ENCODE data around the gene ACVR1C.

The ACVR1C gene

DNA sequence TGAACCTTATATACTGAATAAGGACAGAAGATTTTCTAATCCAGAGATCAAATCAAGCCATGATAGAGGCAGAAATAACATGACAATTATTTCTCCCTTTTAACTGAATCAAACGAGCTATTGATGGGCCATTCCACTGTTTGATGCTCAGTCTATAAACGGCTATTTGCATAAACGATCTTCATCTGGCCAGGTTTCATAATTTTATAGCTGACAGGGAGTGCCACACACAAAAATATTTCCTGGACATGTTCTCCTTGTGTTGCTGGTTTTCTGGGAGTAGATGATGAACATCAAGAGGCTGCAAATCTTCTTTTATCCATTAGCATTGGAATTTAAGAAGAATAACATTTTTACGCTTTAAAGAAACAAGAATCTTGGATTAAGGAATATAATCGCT, 63.1 kb downstream of the ACVR1C start:
- H3K4me2 ChIP-seq (ENCODE audit: low read depth, low read length, poor library complexity, severe bottlenecking): no peak overlapping the region
- no peak overlapping the region for H2AFZ ChIP-seq (ENCODE audit: low read length)
- no peak overlapping the region for H3K9ac ChIP-seq (ENCODE audit: low read depth, low read length, poor library complexity, severe bottlenecking)
- no peaks in the 10 kb centered on the region for H3K36me3 ChIP-seq (ENCODE audit: insufficient read depth, low read length)
- no peaks in the 10 kb centered on the region for H3K9me3 ChIP-seq (ENCODE audit: insufficient read depth, low read depth, low read length)
- no peaks in the 10 kb centered on the region for H3K9me2 ChIP-seq (replicated peaks; ENCODE audit: low read depth, low read length)
- H3F3A ChIP-seq (ENCODE audit: low read depth): no peaks in the 10 kb centered on the region
- no peaks in the 10 kb centered on the region for H3K79me2 ChIP-seq (ENCODE audit: insufficient read depth, low read length)
- H4K20me1 ChIP-seq (ENCODE audit: insufficient read depth, low read length, poor library complexity, severe bottlenecking): no peaks in the 10 kb centered on the region
- no peaks in the 10 kb centered on the region for H3K27me3 ChIP-seq (ENCODE audit: insufficient read depth, low read length, poor library complexity, severe bottlenecking)
- H3K4me1 ChIP-seq (ENCODE audit: insufficient read depth, low read length, poor library complexity, severe bottlenecking): no peaks in the 10 kb centered on the region
- TF ChIP-seq, protein P1, sequence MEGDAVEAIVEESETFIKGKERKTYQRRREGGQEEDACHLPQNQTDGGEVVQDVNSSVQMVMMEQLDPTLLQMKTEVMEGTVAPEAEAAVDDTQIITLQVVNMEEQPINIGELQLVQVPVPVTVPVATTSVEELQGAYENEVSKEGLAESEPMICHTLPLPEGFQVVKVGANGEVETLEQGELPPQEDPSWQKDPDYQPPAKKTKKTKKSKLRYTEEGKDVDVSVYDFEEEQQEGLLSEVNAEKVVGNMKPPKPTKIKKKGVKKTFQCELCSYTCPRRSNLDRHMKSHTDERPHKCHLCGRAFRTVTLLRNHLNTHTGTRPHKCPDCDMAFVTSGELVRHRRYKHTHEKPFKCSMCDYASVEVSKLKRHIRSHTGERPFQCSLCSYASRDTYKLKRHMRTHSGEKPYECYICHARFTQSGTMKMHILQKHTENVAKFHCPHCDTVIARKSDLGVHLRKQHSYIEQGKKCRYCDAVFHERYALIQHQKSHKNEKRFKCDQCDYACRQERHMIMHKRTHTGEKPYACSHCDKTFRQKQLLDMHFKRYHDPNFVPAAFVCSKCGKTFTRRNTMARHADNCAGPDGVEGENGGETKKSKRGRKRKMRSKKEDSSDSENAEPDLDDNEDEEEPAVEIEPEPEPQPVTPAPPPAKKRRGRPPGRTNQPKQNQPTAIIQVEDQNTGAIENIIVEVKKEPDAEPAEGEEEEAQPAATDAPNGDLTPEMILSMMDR (conservative IDR thresholded peaks at IDR 0.05; ENCODE audit: low read length): no peak
- no peak for TF ChIP-seq EZH2phosphoT487 (IDR thresholded peaks at IDR 0.05; ENCODE audit: borderline replicate concordance)
- H3K4me3 ChIP-seq (ENCODE audit: low read length, poor library complexity, severe bottlenecking): no peak overlapping the region

DNA sequence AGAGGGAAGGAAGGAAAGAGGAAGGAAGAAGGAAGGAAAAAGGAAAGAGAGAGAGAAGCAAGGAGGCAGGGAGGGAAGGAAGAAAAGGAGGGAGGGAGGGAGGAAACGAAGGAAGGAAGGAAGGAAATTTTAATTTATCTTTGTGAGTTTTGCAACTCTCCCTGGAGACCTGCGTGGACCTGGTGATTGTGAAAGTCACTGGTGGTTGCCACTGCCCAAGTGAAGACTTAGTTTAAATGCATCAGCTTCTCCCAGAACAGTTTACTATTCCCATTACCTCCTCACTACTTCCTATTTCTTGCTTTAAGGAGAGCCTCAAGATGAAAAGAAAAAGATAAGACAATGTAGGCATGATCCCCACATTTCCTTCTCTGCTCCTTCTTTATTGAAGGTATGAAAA, 68.8 kb downstream of the ACVR1C start:
- H3K9ac ChIP-seq (ENCODE audit: low read depth, low read length, poor library complexity, severe bottlenecking): no peak overlapping the region
- no peaks in the 10 kb centered on the region for H3K4me1 ChIP-seq (ENCODE audit: insufficient read depth, low read length, poor library complexity, severe bottlenecking)
- no peaks in the 10 kb centered on the region for H3K27me3 ChIP-seq (ENCODE audit: insufficient read depth, low read length, poor library complexity, severe bottlenecking)
- H3K4me3 ChIP-seq (ENCODE audit: low read length, poor library complexity, severe bottlenecking): no peak overlapping the region
- no peaks in the 10 kb centered on the region for H3K9me3 ChIP-seq (ENCODE audit: insufficient read depth, low read depth, low read length)
- TF ChIP-seq, protein P1 (conservative IDR thresholded peaks at IDR 0.05; ENCODE audit: low read length): no peak
- no peak for TF ChIP-seq EZH2phosphoT487 (IDR thresholded peaks at IDR 0.05; ENCODE audit: borderline replicate concordance)
- H3K4me2 ChIP-seq (ENCODE audit: low read depth, low read length, poor library complexity, severe bottlenecking): no peak overlapping the region
- H4K20me1 ChIP-seq (ENCODE audit: insufficient read depth, low read length, poor library complexity, severe bottlenecking): no peaks in the 10 kb centered on the region
- H3K36me3 ChIP-seq (ENCODE audit: insufficient read depth, low read length): no peaks in the 10 kb centered on the region
- H3K79me2 ChIP-seq (ENCODE audit: insufficient read depth, low read length): no peaks in the 10 kb centered on the region
- H3K9me2 ChIP-seq (replicated peaks; ENCODE audit: low read depth, low read length): no peaks in the 10 kb centered on the region
- no peak overlapping the region for H2AFZ ChIP-seq (ENCODE audit: low read length)
- no peaks in the 10 kb centered on the region for H3F3A ChIP-seq (ENCODE audit: low read depth)

GRCh38 chr2:157559461-157559860, 69.2 kb downstream of the ACVR1C start:
- no peaks in the 10 kb centered on the region for H3K27me3 ChIP-seq (ENCODE audit: insufficient read depth, low read length, poor library complexity, severe bottlenecking)
- no peak overlapping the region for H3K4me2 ChIP-seq (ENCODE audit: low read depth, low read length, poor library complexity, severe bottlenecking)
- no peak overlapping the region for H2AFZ ChIP-seq (ENCODE audit: low read length)
- H3K9me3 ChIP-seq (ENCODE audit: insufficient read depth, low read depth, low read length): no peaks in the 10 kb centered on the region
- no peaks in the 10 kb centered on the region for H3K9me2 ChIP-seq (replicated peaks; ENCODE audit: low read depth, low read length)
- TF ChIP-seq, protein P1 (conservative IDR thresholded peaks at IDR 0.05; ENCODE audit: low read length): no peak
- TF ChIP-seq EZH2phosphoT487 (IDR thresholded peaks at IDR 0.05; ENCODE audit: borderline replicate concordance): no peak
- no peaks in the 10 kb centered on the region for H3K36me3 ChIP-seq (ENCODE audit: insufficient read depth, low read length)
- no peaks in the 10 kb centered on the region for H3F3A ChIP-seq (ENCODE audit: low read depth)
- H3K4me3 ChIP-seq (ENCODE audit: low read length, poor library complexity, severe bottlenecking): no peak overlapping the region
- H3K4me1 ChIP-seq (ENCODE audit: insufficient read depth, low read length, poor library complexity, severe bottlenecking): no peaks in the 10 kb centered on the region
- no peaks in the 10 kb centered on the region for H4K20me1 ChIP-seq (ENCODE audit: insufficient read depth, low read length, poor library complexity, severe bottlenecking)
- no peak overlapping the region for H3K9ac ChIP-seq (ENCODE audit: low read depth, low read length, poor library complexity, severe bottlenecking)
- H3K79me2 ChIP-seq (ENCODE audit: insufficient read depth, low read length): no peaks in the 10 kb centered on the region

Measured in Loucy (cell line).